ENCODE measurements around the gene ADAR.
A peak's percentile ranks its signal among the peaks of the same experiment; 100 is the strongest.

The ADAR gene

DNA sequence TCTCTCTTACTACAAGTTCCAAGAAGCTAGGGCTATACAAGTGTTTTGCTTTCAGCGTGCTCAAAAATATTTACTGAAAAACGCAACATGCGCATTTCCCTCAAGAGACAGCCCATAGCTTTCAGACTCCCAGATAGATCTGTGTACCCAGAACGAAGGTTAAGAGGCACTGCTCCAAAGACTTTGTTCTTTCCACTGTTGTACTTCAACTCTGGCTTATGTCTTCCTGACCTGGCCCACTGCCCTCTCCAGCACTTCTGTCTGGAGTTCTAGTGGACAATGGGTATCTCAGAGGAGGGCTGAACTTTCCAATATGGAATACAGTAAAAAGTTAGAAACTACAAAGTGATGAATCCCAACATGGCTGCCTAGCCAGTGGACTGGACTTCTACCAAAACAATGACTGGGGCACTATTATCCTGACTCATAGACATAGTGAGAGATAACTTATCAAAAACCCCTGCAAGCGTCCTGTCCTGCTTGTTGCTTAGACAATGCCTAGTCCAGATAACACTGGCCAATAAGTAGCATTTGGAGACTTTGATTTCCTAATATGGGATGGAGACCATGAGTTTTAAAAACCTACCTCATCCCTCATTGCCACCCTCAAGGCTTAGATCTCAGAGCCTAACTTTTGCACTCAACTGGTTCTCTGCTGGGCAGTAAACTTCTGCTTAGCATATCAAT is 8.8 kb upstream of the ADAR start:
- no peak for DNase-seq

DNA sequence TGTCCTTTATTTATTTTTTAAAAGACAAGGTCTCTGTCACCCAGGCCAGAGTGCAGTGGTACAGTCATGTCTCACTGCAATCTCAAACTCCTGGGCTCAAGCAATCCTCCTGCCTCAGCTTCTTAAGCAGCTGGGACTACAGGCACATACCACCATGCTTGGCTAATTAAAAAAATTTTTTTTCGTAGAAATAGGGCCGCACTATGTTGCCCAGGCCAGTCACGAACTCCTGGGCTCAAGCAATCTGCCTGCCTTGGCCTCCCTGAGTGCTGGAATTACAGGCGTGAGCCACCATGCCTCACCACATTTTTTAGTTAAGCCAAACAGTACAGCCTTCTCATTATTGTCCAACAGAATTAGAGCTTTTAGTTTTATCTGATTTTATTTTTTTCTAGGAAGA is 7.4 kb upstream of the ADAR start:
- DNase-seq, result no peak

DNA sequence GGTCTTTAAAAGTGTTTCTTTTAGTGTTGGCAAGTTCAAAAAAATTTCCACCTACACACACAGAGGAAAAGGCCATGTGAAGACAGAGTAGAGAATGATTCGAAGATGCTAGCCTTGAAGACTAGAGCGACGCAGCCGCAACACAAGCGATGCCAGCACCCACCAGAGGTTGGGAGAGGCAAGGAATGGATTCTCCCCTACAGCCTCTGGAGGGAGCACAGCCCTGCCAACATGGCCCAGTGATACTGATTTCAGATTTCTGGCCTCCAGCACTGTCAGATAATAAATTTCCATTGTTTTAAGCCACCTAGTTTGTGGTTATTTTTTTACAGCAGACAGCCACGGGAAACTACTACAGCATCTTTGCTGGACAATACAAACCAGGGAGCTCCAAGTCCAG is 6.9 kb upstream of the ADAR start:
- no peak for DNase-seq

DNA sequence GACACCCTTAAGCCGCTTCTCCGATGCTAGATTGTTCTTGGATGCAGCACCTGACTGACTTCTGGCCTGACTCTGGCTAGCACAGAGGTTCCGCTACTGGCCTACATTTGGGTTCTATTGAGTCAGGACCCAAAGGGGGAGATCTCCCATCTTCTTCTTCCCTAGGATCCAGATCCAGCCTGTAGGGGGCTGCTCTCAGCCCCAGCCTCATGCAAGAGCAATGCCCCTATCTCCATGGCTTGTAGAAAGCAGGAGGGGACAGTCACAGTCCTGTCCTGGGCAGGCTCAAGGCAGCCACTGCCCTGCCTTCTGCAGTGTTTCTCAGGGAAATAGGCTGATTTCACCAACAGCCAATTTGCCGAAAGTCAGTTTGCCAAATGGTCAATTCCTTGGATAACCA is 6.3 kb upstream of the ADAR start:
- DNase-seq, result no peak

DNA sequence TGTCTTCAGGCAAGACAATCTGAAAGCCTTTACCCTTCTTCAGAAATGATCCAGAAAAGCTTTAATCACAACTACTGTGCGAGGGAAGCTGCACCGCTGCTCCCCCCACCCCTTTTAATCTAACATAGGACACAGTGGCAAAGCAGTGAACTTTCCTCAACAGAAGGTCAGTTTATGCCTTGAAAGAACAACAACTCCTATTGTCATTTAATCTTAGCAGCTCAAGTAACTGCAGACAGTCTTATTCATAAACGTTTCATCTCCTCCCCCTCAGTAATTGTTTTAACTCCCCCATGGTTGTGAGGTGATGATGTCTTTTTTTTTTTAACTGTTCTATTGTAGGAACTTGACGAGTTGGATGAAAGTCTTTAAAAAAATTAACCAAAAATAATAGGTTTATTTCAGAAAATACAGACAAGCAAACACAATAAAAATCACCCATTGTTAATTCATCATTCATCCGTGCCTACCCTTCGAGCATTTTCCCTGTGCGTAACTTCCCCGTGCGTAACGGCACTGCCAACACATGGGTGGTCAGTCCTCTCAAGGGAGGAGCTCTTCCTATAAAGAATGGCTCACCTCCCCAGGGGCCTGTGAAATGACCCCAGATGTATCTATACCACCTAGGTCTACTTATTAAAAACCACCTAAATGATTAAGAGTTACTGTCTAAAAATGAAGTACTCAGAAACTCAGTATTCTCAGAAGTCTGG is 3.3 kb upstream of the ADAR start:
- no peak for DNase-seq

DNA sequence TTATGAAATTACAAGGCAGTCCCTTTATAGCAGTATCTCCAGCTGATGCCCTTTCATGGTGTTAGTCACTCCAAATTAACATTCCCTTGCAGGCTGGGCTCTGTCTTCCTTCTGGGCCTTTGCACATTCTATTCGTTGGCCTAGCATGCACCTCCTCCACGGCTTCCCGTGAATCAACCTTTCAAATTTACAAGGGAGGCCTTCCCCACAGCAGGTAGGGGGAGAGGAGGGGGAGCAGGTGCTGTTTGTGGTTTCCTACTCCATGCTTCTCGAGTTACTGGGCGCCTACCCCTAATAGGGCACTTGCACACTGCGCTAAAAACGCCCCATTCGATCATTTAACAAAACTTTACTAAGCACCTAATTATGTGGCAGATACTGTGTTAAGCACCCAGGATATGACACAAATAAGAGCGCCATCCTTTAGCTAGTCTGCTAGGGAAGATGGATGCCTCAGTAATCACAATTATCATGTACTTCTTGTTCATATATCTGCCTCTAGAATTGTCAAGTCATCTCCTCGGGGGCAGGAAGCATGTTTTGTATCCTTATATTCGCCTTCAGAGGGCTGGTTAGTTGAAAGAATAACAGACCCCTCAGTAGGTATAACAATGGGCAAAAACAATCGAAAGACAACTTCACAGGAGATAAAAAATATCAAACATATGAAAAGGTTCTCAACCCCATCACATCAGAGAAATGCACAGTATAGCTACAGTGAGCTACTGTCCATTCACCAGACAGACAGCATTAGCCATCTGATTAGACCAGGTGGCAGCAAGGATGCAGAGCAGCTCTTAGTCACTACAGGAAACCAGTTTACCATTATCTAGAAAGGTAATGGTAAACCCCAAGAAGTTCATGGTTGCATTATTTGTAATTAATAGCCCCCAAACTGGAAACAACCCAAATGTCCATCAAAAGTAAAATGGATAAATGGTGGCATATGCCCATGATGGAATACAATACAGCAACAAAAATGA is 1.7 kb upstream of the ADAR start:
- DNase-seq, result no peak

DNA sequence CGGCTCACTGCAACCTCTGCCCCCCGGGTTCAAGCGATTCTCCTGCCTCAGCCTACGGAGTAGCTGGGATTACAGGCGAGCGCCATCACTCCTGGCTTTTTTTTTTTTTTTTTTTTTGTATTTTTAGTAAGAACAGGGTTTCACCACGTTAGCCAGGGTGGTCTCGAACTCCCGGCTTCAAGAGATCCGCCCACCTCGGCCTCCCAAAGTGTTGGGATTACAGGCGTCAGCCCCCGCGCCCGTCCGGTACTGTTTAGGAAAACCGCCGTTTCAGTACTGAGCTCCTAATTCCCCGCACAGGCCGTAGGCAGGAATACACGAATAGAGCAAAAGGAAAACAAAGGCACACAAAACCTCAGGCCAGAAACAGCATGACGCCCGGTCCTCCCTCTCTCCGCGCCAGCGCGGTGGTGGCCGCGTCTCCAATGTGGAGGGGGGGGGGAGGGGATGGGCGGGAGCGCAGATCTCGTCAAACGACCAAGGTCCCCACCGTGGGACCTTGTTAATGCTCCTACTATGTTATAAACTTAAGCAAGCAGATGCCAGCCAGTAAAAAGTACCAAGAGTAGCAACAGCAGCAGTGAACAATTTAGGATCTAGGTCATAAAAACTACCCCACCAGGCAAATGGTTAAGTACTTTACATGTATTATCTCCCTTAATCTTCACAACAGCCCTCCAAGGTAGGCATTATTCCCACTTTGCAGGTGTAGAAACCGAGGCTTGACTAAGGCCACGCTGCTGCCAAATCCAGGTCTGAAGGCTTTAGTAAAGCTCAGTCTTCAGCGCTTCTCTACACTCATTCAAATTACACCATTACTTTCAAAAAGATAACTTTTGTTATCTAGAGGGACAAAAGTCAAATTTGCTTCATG is 648 bp upstream of the ADAR start:
- DNase-seq, result peak; percentile 94

DNA sequence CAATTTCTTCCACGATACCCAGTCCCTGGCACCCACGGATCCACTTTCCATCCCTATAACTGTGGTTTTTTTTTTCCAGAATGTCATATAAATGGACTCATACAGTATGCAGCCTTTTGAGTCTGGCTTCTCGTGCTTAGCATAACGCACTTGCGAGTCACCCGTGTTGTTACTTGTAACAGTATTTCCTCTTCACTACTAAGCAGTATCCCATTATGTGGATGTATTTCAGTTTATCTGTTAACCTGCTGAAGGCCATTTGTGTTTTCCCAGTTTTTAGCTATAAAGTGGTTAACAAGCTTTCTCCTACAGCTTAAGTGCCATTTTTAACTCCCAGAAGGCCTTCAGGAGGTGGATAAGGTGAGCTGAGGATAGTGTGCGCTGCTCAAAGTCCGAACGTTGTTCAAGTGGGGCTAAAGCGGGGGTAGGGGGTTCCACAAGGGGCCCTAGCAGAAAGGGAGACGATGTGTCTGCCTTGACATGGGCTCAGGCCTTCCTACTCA is 829 bp downstream of the ADAR start:
- no peak for DNase-seq

DNA sequence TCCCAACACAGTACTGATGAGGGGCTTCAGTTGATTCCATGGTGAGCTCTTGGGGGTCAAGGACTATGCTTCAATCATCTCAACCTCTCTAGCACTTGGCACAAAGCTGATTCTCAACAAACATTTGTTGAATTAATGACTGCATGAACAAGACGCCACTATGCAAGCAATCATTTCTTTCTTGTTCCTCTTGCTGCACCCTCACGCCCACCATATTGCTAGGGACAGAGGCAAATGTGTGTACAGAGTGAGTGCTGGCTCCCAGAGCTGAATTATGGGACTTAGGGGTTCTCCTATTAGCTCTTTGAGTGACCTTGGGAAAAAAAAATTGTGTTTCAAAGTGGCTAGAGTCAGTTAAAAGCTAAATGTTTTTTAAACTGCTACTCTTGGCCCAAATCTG is 2.5 kb downstream of the ADAR start:
- no peak for DNase-seq

DNA sequence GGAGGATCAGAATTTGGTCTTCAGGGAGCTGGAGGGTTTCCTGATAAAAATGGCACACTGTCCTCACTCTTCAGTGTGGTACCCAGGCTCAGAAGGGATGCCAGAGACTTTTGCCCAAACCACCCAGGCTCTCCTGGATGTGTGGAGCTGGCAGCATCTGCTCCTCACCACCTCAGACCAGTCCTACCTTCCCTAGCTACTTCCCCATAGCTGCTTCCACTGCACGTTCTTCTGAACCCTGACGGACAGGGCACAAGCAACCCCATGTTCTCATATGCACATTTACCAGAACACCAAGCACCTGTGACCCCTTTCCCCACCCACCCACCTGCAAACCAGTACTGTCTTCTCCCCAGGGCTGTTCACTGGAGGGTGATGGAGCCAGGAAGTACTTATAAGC is 4.7 kb downstream of the ADAR start:
- DNase-seq, result no peak

DNA sequence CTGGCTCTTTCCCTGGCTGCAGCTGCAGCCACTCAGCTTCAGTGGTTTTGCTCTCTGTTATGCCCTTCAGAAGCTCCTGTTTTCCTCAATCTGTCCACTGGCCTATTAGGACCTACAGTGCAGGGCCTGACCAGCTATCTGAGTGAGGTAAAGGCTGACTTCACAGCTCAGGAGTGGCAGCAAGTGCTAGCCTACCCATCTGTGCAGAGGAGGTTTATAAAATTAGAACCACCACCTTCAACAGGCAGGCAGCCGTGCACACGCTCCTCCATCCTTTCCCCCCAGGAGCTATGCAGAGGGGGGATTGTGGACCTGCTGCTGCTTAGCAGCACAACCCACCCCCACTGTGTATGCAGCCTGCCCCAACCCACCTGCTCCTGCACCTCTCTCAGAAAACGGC is 8.3 kb downstream of the ADAR start:
- DNase-seq, result no peak

DNA sequence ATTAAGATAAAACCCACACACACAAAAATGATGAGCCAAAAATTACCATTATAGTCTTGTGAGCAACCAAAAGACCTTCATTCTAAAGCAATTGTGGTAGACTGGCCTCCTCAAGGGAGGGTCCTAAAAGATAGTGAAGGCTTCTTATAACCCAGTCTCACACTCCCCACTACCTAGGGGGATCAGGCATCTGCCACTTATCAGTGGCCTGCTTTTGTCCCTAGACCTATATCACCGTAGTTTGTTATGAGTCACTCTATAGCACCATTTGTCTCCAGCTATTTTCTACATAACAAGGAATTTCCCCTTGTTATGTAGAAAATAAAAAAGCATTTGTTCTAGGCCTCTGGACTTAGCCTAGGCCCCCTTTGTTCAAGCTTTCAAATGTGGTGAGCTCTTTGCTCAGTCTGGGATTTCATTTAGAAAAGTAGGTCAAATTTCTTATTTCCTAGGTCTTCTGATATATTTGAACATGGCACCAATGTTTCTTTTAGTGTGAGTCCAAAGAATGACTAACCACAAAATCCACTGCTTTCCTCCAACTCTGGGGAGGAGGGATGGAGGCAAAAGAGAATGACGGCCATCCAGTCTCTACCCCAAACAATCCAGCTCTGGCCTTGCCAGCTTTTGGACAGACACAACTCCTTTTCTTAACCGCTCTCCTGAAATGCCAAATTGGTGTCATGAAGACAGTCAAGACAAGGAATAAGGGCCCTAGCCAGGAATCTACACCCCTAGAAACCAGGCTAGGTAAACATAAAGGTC is 8.9 kb downstream of the ADAR start:
- no peak for DNase-seq

DNA sequence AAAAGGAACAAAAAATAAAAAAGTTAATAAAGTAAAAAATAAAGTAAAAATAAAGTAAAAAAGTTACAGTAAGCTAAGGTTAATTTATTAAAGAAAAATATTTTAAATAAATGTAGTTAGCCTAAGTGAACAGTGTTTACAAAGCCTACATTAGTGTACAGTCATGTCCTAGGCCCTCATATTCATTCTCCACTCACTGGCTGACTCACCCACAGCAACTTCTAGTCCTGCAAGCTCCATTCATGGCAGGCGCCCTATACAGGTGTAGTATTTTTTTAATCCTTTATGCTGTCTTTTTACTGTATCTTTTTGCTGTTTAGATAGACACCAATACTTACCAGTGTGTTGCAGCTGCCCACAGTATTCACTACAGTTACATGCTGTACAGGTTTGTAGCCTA is 12.4 kb downstream of the ADAR start:
- DNase-seq, result no peak

DNA sequence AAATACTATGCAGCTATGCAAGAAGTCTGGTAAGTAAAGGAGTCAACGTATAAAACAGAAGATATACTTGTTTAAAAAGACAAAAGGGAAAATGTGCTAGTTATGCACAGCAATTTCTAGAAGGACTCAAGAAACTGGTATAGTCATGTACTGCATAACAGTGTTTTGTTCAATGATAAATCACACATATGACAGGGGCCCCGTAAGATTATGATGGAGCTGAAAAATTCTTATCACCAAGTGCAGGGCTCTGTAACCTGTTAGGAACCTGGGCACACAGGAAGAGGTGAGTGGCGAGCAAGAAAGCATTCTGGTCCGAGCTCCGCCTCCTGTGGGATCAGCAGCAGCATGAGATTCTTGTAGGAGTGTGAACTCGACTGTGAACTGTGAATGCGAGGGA is 13.2 kb downstream of the ADAR start:
- DNase-seq, result no peak

DNA sequence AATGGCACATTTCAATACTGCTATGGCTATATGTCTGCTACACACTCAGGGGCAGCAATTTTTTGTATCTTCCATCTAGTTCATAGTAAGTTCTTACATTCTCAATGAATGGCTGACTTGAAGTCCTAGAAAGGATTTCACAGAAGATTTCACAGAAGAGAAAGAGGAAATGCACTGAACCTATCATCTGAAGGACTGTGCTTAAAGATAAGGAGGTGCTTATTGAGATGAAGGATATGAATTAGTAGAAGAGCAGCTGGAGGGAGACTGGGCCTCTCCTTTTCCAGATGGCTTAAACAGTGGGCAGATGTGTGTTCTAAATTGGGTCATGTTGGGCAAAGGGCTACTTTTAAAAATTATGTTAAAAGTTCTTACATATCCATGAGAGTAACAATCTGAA is 14.6 kb downstream of the ADAR start:
- no peak for DNase-seq

DNA sequence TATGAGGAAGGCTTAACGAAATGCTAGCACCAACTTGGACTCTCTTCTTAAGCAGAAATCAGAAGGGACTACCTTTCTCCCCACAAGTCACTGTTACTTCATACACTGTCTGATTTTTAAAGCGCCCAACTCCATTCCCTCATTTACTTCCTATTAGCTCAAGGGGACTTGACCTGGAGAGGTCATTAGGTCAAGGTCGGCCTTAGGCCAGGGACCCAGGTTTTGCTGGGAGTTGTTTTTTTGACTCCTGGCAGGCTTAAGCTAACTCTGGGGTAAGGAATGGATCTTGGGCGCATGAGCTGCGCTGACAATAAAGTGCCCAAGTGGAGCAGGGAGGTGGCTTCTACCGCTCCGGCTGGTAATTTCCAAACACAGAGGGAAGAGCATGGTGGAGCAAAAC is 16.8 kb downstream of the ADAR start:
- no peak for DNase-seq

DNA sequence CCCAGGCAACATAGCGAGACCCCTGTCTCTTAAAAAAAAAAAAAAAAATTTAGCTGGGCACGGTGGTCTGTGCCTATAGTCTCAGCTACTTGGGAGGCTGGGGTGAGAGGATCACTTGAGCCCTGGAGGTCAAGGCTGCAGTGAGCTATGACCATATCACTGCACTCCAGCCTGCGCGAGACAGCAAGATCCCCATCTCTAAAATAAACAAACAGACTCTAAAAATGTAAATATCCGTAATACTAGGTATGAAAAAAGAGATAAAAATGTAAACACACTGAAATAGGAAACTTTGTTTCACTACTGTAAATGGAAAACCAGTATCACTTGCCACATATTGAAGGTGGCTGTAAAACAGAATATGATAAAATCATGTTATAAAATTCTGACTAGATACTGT is 17.2 kb downstream of the ADAR start:
- DNase-seq, result no peak

DNA sequence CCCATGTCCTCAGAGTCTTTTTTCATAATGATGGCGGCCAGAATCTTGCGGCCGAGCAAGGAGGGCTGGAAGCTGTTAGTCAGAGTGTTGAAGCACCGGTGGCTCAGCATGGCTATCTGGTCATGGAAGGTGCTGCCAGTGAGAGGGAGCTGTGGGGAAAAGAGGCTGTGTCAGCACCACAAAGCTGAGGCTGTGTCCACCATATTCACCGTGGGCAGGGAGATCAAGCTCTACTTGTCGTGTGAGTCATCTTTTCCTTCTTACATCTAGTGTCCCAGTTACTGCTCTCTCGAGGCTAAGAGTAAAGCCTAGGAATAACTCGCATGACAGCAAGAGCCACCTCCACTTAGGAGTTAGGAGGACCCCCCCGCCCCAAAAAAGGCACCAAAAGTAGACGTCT is 18.2 kb downstream of the ADAR start:
- DNase-seq, result no peak

DNA sequence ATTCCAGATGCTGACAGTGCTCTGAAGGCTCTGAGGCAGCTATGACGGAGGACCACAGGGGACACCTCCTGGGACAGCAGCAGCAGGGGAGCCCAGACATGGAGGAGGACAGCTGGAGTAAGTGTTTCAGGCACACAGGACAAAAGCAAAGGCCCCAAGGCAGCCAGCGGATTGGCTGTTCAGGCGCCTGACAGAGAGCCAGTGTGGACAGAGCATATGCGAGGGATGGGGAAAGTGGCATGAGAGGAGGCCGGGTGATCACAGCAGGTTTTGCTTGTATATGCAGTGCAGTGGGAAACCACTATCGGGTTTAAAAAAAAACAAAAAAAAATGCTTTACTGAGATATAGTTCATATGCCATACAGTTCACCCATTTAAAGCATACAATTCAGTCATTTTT is 21.3 kb downstream of the ADAR start:
- DNase-seq, result no peak

DNA sequence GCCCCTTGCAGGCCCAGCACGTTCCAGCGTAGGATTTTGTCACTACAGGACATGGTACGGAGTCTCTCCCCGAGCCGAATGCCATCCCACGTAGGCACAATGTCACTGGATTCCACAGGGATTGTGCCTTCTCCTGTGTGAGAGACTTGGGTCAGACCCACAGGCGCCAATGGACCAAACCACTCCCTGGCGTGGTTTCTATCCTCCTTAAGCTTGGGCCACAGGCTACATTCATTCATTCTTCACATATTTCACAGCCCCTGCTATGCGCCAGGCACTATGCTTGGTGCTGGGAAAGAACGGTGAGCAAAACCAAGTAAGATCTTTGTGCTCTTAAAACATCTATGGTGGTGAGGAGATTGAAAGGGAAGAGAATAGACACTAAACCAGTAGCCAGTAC is 21.8 kb downstream of the ADAR start:
- DNase-seq, result no peak

DNA sequence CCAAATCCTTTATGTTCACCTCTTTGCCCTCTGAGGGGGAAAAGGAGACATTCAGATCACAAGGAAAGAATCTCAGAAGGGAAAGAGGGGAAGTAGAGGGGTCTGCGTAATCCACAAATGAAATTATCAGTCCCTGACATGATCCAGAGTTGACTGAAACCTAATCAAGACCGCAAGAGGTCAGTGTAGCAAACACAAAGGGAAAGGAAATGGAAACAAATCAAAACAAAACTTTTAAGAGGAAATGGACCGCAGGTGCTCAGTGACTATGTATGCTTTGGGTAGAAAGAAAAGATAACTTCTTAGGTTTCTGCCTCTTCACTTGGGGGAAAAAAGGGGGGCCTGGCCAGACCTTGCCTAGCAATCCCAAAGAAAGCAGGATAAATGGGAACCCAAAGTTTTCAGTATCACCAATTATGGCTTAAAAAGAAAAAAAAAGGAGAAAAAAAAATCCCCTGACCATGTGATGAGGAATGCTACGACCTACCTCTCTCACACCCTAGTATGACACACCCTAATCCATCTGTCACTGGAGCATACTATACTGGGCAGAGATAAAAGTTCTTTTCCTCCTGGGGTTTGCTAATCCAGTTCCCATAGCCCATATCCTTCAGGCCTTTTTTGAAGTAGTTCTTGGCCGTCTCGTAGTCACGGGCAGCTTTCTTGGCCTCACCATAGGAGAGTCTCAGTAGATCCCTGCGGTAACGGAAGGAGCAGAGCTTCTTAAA is 23.6 kb downstream of the ADAR start:
- DNase-seq, result no peak
